GM18868 (cell line): ENCODE measurements around the gene ZNF354C.

ENCODE experiments used
- ATAC-seq: cut with Tn5 transposase; IDR thresholded peaks from one replicate; pipeline ENCODE4 v1.9.1; 2021; ENCODE audit warnings: mild to moderate bottlenecking, moderate library complexity; ENCODE audit not compliant: unreplicated experiment

Gene ZNF354C

DNA sequence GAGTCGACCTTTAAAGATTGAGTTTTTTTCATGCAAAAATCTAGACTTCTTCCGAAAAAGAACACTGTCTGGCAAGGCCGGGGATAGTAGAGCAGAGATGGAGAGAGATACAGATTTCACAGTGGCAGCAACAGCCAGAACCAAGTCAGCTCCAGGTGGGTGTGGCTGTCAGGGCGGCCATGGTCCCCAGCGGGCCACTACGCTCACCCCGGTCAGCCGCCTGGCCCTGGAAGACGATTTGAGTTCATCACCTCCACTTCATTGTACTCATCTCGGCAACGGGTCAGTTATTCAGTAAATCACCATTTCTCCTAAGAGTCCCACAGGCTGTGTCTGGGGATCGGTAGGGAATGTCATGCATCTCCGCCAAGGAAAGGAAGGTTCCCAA lies 53.0 kb downstream of the ZNF354C start:
- no peak for ATAC-seq

GRCh38 chr5:179113945-179114641 lies 53.9 kb downstream of the ZNF354C start:
- no peak for ATAC-seq

DNA sequence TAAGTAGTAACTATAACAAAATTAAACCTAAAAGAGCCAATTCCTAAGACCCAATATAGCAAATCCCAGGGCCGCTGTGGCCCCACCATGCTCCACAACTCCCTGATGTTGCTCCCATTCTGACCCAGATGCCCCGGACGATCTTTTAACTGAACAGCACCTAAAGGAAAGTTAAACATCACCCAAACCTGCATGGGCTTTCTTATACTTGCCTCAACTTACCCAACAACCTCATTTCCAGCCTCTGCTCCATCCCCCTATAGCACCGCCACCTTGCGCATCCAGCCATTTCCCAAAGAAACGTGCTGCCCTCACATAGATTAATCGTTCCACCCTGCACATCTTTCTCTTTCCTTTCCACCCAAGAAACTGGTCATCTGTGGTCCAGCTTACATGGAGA lies 54.6 kb downstream of the ZNF354C start:
- ATAC-seq: no peak

DNA sequence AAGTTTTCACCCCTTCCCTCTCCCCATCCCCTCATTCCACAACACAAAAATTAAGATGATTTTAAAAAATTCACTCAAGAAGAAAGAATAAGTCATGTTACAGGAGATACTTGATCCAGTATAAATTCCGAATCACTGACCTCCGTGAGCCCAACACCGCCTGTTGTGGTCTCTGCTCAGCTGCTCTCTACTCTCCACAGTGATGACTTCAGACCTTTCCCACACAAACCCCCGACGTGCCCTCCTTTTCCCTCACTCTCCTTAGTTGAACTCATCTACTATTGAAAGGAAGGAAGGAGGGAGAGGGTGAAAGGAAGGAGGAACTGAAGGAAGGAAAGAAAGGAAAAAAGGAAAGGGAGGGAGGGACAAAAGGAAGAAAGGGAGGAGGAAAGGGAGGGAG lies 55.1 kb downstream of the ZNF354C start:
- ATAC-seq: no peak

GRCh38 chr5:179115845-179116524 lies 55.8 kb downstream of the ZNF354C start:
- no peak for ATAC-seq

GRCh38 chr5:179118338-179118737 lies 58.2 kb downstream of the ZNF354C start:
- no peak for ATAC-seq

DNA sequence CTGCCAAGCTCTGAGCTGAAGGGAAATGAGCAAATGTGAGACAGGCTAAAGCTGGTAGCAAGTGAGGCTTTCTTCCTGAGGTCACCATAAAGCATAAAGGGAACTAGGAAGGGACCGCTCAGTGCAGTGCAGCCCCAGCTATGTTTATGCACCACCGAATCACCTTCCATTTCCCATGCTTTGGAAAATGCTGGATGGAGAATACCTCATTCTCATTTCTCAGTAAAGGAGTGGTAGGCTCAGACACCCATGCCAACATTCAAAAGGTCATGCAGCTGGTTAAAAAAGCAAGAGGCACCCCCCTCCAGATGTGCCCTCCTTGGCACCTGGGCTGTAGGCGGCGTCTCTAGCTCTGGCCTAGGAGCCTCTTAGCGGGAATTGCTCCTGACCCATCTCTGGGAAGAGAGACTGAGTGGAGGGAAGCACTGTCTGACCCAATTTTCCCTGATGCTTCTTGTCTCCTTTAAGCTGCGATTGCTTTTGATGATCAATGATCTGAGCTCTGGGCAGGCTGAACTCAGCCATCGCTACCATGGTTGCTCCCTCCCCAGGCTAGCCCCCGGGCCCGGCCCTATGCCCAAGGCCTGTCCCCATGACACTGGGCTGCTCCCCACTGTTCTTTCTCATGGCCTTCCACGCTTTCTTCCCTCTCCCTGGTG lies 58.7 kb downstream of the ZNF354C start:
- no peak for ATAC-seq

- ATAC-seq: no peak
Measured at GRCh38 chr5:179119415-179120170, 59.4 kb downstream of the ZNF354C start.

- ATAC-seq: no peak
Measured at GRCh38 chr5:179120421-179120861, 60.3 kb downstream of the ZNF354C start.

DNA sequence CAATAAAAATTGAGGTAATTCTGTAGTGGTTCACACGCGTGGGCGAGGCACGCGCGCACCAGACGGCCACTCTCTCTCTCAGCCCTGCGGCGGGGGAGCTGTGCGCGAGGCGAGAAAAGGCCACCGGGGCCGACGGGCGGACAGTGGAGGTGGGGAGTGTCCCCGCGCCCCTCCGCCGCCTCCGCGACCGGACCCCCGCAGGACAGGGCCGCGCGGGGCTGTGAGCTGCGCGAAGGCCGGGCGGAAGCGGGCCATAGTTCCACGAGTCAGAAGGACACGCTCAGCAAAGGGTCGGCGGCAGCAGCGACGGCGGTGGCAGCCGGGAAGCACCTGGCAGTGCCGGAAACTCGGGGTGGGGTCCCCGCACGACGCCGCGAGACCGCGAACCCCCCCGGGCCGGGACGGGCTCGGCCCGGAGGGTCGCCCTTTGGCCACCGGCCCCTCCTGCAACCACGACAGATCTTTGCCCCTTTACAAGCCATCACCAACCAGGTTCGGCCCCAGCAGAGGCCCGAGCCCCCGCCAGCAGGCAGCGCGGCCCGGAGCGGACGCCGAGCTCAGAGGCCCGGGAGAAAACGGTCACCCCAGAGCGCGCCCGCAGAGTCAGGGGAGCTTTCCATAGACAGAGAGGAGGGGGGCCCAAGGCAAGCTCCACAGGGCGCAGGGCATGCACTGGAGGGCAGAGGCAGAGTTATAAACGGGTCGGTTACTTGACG lies 60.9 kb downstream of the ZNF354C start:
- ATAC-seq: no peak

- ATAC-seq: no peak
Measured at GRCh38 chr5:179121667-179122111, 61.5 kb downstream of the ZNF354C start.

- ATAC-seq: no peak
Measured at GRCh38 chr5:179122411-179123108, 62.4 kb downstream of the ZNF354C start.

GRCh38 chr5:179123109-179123426 lies 62.9 kb downstream of the ZNF354C start:
- no peak for ATAC-seq

- no peak for ATAC-seq
Measured at GRCh38 chr5:179123491-179124272, 63.5 kb downstream of the ZNF354C start.

DNA sequence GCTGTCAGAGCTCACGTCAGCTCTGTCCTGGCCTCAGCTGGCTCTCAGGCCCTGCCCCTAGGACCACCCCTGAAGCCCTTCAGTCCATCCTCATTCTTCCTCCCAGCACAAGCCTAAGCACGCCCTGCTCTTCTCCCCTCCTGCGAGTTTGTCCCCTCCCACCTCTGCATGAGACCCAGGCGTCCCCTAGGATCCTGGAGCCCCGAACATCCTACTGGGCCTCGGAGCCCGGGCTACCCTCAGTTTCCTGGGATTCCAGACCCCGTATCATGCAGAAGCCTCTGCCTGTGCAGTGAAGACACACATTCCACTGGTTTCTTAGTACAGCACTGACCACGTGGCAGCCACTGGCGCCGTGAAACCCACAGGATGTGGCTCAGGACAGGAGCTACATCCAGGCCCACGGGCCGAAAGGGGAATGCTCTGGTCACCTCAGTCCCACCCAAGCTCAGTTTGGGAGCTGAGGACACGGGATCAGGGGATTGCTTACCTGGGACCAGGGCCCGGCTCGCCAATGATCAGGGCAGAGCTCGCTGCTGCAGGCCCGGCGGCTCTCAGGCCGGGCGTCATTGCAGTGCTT lies 64.2 kb downstream of the ZNF354C start:
- no peak for ATAC-seq

- ATAC-seq: no peak
Measured at GRCh38 chr5:179124853-179125788, 64.9 kb downstream of the ZNF354C start.

DNA sequence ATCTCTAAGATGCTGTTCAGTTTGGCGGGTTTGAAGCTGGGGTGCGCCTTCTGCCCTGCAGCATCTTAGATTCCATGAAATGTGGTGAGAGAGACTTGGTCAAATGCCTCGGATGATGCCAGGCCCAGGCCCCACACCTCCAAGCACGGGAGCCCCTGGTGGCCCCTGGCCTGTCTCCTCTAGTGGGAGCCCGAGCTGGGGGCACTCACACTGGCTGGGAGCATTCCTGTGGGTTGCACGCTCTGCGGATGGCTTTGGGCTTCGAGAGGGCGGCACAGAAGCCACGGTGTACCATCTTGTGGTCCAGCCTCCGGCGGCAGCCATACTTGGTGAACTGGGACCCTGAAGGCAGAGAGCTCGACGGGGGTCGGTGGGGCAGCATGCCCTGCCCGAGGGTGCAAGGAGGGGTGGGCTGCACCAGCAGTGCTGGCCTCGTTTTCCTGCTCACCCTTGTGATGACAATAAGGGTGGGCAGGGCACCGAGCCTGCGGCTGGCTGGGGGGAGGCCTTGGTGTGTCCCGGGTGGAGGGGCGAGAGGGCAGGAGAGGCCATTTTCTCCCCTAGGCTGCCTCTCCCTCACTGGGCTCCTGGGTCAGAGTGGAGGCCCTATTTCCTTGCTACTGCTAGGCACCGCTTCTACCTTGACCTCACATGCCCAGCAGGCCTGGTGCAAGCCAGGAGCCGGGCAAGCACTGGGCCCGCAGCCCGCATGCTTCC lies 65.8 kb downstream of the ZNF354C start:
- no peak for ATAC-seq
